ENCODE data around the gene FRMPD4.
"Not testable (repeated sequence)": the region's sequence is repeated elsewhere in the genome, so short reads cannot be mapped to it uniquely, and the experiment has no call there.

Gene FRMPD4

DNA sequence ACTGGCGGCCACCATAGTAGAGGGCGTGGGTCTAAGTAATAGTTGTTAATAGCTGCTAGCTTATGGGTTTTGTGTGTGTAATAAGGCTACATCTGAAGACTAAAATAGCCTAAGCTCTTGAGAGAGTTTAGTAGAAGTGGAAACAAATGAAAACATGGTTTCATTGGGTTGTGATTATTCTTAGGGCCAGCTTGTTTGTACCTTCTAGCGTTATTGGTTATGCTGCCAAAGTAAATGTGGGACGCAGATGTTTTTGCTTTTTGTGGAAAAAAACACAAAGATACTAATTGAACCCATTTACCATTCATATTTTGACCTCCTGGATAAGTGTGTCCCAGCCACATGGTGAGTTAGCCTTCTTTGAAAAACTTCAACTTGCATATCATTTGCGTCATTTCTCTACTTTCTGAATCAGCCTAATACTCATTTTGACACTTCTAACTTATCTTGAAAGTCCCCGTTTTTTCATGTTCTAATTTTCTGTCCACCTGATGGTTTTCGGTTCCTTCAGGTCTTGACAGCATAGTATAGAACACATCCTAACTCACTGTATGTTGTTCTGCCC lies 305.3 kb downstream of the FRMPD4 start:
- DNase-seq = no peak

DNA sequence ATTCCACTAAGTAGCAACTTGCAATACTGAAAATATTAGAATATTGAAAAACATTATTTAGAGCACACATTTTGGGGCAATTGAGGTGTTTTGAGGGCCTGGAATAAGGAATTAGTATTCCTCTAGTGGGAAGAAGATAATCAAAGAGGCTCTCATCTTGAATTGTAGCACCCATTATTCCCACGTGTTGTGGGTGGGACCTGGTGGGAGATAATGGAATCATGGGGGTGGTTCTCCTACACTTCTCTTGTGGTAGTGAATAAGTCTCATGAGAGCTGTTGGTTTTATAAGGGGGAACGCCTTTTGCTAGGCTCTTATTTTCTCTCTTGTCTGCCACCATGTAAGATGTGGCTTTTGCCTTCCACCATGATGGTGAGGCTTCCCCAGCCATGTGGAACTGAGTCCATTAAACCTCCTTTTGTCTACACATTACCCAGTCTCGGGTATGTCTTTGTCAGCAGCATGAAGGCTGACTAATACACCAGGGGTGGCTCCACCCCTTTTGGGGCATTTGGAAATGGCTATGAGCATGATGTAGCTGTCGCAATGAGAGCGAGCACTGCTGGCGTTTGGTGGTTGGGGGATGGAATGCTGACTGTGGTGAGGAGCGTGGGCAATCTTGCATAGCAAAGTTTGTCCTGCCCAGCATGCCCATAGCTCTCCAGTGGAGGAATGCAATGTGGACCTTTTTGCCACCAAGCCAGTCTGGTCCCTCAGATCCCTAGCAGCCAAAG lies 308.2 kb downstream of the FRMPD4 start:
- no peak for DNase-seq

DNA sequence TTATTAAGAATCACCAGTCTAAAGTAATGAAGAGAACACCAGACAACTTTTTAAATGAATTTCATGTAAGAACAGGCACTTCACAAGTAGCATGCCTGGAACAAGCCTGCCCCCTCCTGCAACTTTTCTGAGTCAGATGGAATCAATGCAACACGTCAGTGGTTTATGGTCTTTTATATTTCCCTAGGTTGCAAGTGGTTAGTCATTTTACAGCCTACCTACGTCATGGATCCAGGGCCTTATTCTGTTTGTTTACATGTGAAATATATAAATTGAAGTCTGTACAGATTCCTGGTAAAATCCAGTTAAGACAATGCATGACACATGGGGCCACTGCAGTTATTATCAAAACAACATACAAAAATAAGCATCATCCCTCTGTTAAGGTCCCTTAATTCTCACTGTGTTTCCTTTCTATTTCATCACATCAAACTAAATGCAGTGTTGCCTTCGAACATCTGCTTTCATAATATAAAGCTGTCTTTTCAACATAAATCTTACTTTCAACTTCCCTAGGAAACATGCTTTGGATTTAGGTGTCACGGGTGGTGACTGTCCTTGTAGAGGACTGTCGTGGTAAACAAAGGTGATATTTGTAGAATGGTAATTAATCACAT lies 309.3 kb downstream of the FRMPD4 start:
- DNase-seq = no peak

DNA sequence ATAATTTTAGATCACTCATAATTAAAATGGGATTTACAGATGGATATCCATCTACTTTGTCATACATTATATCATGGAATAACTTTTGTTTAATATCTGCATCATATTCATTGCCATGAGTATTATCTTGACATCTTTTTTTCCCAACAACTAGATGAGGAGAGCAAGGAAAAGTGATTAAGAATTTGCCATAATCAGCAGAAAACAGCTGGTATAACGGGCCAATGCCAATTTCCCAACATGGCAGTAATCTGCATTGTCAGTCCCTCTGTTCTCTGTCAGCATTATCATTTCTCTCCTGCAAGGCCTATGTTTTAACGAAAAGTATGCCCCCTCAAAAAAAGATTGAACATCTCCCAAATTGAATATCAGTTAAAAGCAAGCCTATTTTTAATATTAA lies 314.0 kb downstream of the FRMPD4 start:
- DNase-seq = no peak

DNA sequence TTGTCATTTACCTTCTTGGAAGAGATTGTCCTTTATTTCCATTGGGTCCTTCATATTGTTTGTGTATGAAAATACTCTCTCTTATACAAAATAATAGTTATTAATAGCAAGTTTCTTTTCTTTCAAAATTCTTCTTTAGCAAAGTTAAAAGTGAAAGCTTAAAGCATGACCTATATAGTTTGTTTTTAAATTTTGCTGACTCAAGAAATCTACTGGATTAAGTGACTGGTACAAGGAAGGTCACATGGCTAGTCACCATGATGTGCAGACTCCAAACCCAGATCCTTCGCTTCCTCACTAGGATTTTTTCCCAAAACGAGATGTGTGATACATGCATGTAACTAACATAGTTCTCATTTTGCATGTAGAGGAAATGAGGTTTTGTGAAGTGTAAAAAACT lies 322.7 kb downstream of the FRMPD4 start:
- no peak for DNase-seq

DNA sequence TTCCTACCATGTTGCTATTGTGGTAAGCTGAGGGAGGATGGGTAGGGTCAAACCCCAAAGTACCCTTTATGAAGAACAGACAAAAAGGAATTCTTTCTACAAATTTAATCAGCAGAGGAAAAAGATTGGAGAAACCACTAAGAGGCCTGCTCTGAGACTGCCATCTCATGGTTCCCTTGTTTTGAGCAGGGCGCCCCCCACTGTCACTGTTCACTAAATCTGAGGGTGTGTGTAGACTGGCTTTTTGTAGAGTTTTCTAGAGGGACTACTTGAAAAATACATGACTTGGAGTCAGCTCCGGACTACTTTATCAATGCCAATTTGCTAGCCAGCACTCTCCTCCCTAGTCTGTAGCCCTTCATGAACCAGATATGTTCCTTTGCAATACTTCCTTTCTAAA lies 324.8 kb downstream of the FRMPD4 start:
- DNase-seq = no peak

DNA sequence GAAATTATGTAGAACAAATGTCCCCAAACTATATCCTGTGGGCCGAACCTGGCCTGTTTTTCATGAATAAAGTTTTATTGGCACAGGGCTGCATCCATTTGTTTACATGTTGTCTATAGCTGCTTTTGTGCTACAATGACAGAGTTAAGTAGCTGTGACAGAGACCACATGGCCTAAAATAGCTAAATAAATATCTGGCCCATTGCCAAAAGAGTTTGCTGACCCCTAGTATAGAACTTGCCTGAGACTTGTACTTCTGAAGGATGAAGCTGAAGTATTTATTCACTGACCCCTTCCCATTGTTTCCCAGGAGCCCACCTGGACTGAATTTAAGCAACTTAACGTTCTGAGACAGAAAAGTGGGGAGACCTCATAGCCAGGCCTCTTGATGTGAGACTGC lies 325.6 kb downstream of the FRMPD4 start:
- DNase-seq = no peak

DNA sequence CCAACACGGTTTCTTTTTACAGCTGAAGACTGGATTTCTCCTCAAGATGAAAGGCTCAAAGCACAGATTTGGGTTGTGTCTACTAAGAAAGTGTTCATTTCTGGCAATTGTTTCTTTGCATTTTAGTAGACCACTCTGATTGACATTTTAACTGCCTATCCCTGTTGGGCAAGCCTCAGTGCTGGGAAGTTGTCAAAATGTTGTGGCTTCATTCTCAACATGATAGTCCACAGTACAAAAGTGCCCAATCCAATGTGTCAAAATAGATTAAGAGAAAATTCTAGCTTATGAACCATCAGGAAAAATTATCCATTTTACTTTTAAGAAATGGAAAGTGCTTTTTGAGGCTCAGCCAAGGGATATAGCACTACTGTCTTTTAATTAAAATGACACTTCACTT lies 329.0 kb downstream of the FRMPD4 start:
- DNase-seq = no peak

DNA sequence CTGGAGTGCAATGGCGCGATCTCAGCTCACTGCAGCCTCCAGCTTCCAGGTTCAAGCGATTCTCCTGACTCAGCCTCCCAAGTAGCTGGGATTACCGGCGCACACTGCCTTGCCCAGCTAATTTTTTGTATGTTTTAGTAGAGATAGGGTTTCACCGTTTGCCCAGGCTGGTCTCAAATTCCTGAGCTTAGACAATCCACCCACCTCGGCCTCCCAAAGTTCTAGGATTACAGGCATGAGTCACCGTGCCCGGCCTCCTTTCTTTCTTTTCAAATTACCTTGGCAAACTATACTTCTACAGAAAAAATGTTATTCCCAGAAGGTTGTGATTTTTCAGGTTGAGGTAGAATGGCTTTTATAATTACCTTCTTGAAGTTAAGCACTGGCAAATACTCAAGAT lies 331.0 kb downstream of the FRMPD4 start:
- no peak for DNase-seq

DNA sequence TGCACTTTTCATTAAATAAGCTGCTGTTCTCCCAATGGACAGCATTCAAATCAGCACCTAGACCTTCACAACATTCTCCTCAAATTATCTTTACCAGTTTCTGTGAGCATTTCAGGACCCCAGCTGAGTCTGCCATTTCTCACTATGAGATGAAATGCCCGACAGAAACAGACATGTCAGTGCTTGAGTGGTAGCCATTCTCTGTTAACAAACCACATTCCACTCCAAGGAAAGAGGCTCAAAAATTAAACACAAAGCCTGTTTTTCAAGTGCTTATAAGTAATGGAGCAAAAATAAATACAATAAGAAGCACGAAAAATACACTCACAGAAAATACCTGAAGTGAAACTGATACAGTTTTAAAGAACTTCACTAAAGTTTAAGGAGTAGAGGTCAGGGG lies 332.8 kb downstream of the FRMPD4 start:
- no peak for DNase-seq

DNA sequence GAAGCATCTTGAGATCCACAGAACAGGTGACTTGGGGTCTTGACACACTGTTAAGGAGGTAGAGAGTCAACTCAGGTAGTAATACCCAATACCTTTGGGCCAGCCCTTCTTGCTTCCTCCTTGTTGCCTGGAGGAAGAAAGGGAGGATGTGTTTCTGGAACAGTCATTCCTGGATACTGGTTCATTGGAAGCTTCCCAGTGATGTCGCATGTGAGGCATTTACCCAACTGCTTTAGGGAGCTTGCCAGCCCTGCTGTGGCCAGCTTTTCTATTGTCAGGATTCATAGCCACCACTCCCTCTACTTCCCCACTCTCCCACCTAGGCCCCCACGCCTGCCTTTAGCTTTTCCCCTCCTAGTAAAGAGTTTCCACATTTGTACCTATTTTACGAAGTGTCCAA lies 342.7 kb downstream of the FRMPD4 start:
- no peak for DNase-seq

DNA sequence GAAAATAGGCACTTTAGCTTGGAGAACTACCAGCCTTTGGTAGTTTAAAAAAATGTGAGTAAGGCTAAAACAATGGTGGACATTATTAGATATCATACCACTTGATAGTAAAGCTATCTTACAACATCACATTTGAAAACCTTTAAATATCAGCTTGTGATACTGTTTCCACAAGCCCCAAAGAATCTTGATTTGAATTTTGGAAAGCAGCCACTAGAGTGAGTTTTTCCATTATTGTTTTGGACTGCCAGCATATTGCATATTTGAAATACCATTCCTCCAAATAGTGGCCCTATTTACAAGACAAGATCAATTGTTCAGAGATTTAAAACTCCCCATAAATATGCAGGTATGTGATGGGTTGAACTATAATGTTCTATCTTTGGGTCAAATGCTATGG lies 349.9 kb downstream of the FRMPD4 start:
- no peak for DNase-seq

DNA sequence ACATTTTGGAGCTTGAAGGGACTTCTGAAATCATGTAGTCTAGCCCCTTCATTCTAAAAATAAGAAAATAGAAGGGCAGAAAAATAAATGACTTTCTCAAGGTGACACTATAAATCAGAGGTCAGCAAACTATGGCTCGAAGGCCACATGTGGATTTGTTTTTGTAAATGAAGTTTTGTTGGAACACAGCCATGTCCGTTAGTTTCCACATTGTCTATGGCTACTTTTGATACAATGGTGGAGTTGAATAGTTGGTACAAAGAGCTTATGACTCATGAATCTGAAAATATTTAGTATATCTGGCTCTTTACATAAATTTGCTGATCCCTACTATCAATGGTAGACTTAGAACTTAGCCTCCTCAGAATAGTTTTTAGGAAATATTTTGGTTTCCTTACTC lies 350.5 kb downstream of the FRMPD4 start:
- DNase-seq = no peak

DNA sequence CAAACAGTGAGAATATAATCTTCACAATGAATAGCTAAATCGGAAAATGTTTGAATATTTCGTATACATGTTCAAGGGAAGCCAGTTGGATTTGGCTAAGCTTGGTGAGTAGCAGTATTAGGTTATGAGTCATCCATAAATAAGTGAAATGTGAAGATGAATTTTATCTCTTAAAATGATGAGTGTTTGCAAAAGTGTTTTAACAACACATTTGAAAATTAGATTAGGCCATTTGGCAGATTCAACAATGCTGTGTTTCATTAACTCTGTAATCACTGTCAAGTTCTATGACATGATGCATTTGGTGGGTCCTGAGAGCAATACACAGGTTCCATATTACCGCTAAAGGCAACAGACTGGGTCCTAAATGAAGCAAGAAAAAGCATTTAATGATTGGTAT lies 351.1 kb downstream of the FRMPD4 start:
- no peak for DNase-seq

DNA sequence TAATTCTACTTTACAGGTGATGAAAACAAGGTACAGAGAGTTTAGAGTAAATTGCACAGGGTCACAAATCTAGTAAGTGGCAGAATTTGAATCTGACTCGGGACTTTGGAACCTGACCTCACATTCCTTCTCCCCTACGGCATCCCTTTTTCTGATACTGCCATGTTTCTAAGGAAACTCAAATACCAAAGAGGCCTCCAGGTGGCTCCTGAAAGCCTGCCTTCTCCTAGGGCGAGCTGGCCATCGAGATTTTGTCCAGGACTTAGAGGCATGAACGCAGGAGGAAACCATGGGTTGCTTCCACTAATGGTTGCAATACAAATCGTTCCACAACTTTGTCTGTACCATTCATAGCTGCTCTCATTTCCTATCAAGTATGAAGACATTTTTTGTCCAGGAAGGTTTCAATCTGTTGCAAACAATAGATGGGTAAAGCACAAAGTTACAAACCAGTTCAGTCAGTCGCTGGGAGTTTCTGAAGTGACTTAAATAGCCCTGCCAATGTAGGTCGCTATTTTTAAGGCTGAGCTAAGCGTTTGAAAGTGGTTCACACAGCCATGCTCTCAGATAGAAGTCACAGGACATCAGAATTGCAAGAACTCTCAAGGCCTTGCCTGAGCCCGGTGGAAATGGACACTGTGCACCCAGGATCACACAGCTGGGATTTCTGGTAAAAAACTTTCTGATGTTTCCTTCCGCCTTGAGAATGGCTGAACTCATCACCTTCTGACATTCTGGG lies 356.3 kb downstream of the FRMPD4 start:
- DNase-seq = no peak

DNA sequence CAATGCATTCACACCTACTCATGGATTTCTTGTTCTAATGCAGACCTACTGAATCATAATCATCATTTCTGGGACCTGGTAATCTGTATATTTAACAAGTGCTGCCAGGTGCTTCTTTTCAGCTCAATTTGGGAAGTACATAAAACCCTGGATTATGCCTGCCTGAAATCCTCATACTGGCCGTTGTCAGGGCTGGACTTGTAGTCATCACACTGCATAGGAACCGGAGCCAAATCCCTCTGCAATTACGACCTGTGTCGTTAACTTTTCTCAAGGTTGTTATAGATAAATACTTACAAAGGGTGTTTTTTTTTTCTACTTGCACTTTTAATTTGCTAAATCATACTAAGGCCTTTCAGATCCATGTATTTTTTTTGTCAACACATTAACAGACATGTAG lies 358.1 kb downstream of the FRMPD4 start:
- DNase-seq = no peak

DNA sequence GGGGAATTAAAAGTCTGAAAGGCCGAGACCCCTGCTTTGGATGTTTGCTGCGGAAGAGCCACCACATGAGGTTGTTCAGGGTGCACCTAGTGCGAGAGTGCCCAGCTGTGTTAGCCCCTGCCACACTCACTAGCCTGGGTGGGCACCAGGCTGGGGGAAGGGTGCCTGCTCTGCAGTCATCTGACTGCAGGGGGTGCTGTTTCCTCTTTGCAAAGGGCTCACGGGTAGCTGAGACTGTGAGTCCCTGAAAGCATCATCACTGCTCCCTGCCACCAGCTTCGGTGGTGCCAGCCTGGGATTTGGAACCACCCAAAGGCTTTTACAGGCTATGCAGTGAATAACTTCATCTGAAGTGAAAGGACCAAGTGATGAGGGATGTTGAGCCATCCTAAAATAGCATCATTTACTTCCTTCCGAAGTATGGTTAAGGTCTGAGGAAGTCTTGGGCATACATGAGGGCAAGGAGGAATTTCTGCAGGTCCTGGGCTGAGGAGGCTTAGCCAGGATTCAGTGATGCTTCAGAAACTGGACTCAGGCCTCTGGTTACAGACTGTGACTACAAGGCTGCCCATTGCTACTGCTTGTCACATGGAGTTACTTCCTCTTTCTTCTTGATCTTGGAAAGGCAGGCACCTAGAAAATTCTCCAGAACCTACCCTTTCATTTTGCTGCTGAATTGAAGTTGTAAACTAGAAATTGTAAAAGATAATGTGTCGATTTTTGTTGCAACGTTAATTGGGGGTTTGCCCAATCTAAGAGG lies 359.7 kb downstream of the FRMPD4 start:
- DNase-seq = no peak

DNA sequence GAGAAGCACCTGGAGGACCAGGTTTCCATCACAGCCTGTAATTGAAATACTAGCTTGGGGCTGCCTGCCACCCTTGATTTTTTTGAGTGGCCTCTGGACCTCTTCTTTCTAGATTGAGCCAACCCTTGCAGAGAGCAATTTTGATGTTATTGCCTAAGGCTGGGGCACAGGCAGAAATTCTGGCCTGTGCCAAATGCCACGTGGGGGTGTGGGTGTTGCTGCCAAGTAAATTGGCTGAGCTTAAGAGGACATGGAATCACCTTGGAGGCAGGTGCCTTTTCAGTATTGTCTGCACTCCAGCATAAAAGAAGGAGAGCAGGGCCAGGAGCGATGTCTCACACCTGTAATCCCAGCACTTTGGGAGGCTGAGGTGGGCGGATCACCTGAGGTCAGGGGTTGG lies 366.9 kb downstream of the FRMPD4 start:
- no peak for DNase-seq

DNA sequence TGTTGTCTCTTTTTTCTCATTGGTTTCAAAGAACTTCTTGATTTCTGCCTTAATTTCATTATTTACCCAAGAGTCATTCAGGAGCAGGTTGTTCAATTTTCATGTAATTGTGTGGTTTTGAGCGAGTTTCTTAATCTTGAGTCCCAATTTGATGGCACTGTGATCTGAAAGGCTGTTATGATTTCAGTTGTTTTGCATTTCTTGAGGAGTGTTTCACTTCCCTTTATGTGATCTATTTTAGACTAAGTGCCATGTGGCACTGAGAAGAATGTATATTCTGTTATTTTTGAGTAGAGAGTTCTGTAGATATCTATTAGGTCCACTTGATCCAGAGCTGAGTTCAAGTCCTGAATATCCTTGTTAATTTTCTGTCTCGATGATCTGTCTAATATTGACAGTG lies 377.1 kb downstream of the FRMPD4 start:
- not testable (repeated sequence) for DNase-seq

DNA sequence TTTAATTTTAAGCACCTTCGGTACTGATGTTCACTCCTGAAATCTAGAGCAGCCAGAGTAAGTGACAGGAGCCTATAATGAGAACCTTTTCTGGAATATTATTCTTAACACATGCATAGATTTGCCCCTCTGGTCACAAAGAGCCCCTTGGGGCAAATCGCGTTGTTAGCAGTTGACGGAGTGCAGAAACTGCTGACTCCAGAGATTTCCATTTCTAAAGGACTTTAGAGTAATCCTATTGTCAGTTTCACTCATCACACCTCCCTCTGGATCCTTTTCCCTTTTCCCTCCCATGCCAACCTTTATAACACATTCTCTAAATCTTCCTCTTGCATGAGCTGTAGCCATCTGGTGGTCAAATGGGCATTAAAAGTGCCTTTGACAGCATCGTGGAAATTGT lies 388.0 kb downstream of the FRMPD4 start:
- no peak for DNase-seq

DNA sequence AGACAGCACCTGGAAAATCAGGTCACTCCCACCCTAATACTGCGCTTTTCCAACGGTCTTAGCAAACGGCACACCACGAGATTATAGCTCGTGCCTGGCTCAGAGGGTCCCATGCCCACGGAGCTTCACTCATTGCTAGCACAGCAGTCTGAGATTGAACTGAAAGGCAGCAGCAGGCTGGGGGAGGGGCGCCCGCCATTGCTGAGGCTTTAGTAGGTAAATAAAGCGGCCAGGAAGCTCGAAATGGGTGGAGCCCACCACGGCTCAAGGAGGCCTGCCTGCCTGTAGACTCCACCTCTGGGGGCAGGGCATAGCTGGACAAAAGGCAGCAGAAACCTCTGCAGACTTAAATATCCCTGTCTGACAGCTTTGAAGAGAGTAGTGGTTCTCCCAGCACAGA lies 399.8 kb downstream of the FRMPD4 start:
- DNase-seq = not testable (repeated sequence)

DNA sequence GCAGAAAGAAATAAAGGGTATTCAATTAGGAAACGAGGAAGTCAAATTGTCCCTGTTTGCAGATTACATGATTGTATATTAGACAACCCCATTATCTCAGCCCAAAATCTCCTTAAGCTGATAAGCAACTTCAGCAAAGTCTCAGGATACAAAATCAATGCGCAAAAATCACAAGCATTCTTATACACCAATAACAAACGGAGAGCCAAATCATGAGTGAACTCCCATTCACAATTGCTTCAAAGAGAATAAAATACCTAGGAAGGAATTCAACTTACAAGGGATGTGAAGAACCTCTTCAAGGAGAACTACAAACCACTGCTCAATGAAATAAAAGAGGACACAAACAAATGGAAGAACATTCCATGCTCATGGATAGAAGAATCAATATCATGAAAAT lies 404.0 kb downstream of the FRMPD4 start:
- DNase-seq = not testable (repeated sequence)

DNA sequence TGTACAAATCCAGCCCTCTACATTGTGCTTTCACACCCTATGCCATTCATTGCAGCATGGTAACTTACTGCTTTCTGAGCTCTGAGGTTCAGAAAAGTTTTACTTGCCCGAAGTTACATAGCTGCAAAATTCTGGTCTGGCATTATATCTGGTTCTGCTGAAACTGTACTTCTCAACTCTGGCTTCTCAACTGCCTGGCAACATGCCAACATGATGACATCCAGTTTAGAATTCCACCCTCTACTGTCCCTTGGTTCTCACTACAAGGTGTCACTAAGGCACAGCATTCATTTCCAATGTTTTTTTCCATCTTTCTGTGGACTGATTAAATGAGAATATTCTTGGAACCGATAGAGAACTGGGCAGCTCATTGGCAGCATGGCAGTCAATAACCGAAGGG lies 410.1 kb downstream of the FRMPD4 start:
- no peak for DNase-seq

Data from eye (tissue), 1 donor.